Ectodermal cell (in vitro differentiated cells): ENCODE results near the gene WDR5.

Source experiments
- H3K27ac ChIP-seq: 2 replicates; pipeline ENCODE4 v1.7.0; 2013; ENCODE audit warnings: mild to moderate bottlenecking, low read depth, low read length; ENCODE audit not compliant: insufficient read depth, poor library complexity, severe bottlenecking
- H3K27me3 ChIP-seq: 2 replicates; pipeline ENCODE4 v1.7.0; 2013; ENCODE audit warnings: mild to moderate bottlenecking, low read length; ENCODE audit not compliant: insufficient read depth, control insufficient read depth, poor library complexity, severe bottlenecking
- H3K36me3 ChIP-seq: one replicate; pipeline ENCODE4 v1.7.0; 2013; ENCODE audit warnings: low read length; ENCODE audit not compliant: control insufficient read depth, insufficient read depth
- H3K4me1 ChIP-seq: one replicate; pipeline ENCODE4 v1.7.0; 2013; ENCODE audit warnings: low read length; ENCODE audit not compliant: control insufficient read depth, insufficient read depth
- H3K4me3 ChIP-seq: 2 replicates; pipeline ENCODE4 v1.7.0; 2013; ENCODE audit warnings: low read depth, low read length, control low read depth; ENCODE audit not compliant: insufficient read depth
- H3K9me3 ChIP-seq: 2 replicates; pipeline ENCODE4 v1.7.0; 2013; ENCODE audit warnings: mild to moderate bottlenecking, low read length, moderate library complexity; ENCODE audit not compliant: control insufficient read depth
- WGBS, 2 experiments: methylation state at CpG; one replicate each; pipeline ENCODE4 v1.1.7; 2013; ENCODE audit warnings: missing lambda C conversion rate in 2 of 2; 5-methylcytosine and 5-hydroxymethylcytosine counted together

WDR5 gene

GRCh38 chr9:134173127-134174072 is 37.5 kb downstream of the WDR5 start:
- no peaks in the 10 kb centered on the region for H3K27me3 ChIP-seq
- no peaks in the 10 kb centered on the region for H3K36me3 ChIP-seq
- no peak overlapping the region for H3K4me3 ChIP-seq
- H3K27ac ChIP-seq, result no peak overlapping the region
- no peaks in the 10 kb centered on the region for H3K9me3 ChIP-seq
- peaks cover 9% of the 10 kb centered on the region for H3K4me1 ChIP-seq
- 93 to 94% methylated on average over 46 of the region's 46 CpGs for WGBS, 2 experiments

- Histone ChIP-seq H3K4me1 (peaks cover 9% of the 10 kb centered on the region), H3K4me3 (no peak overlapping the region), H3K27ac (no peak overlapping the region), H3K36me3 (no peaks in the 10 kb centered on the region), H3K27me3 (no peaks in the 10 kb centered on the region), H3K9me3 (no peaks in the 10 kb centered on the region)
- 92 to 93% methylated on average over 9 of the region's 9 CpGs for WGBS, 2 experiments
Observed at GRCh38 chr9:134174073-134174449, 38.2 kb downstream of the WDR5 start.

DNA sequence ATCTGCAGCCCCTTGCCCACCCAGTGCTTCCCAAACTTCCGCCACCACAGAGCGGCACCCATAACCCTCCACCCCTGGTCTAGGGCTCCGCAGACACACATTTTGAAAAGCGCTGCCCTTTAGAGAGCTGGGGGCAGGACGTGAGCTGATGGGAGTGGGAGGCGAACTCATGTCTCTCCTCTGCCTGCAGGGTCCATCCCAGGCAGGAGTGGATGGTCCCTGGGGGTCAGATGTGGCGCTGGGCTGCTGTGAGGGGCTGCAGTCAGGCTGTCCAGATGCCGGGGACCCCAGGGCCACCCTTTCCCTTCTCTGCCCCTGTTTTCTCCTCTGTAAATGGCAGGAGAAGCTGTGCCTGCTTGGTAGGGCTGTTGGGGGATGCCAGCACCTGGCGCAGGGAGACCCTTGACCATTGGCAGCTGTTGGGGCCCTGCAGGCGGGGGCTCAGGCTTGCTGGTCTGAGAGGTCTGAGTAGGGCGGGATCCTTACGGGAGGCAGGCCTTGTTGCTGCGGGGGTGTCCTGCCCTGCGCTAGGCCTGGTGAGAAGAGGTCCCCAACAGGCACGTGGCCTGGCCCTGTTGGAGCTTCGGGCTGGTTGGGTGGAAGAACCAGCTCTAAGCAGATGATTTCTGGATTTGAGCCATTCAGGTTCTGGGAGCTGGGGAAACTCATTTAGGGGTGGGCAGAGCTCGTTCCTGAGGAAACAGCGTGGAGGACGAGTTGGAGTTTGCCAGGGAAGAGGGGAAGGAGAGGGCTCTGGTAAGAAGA is 38.8 kb downstream of the WDR5 start:
- Histone ChIP-seq H3K9me3 (no peaks in the 10 kb centered on the region), H3K4me1 (peaks cover 9% of the 10 kb centered on the region), H3K27me3 (no peaks in the 10 kb centered on the region), H3K4me3 (no peak overlapping the region), H3K27ac (no peak overlapping the region), H3K36me3 (no peaks in the 10 kb centered on the region)
- WGBS, 2 experiments, result 86 to 89% methylated on average over 19 of the region's 19 CpGs

DNA sequence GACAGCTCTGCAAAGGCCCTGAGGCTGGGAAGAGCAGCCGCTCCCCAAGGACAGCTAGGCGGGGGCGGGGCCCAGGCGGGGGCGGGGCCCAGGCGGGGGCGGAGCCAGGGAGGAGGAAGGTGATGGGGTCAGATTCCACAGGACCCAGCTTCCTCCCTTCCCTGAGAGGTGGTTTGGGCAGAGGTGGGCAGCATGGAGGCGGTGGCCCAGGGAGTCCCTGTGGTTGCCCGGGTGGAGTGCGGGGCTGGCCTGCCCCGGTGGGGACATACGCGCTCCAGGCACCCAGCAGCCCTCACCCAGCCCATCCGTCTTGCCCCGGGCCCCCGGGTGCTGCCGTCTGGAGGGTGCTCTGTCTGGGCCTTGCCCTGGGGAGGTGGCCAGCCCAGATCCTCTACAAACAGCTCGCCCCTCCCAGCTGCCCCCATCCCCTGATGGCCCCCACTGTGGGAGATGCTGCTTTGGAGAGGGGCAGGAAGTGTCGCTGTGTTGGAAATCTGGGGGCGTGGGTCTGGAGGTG is 39.5 kb downstream of the WDR5 start:
- Histone ChIP-seq H3K4me3 (no peak overlapping the region), H3K36me3 (no peaks in the 10 kb centered on the region), H3K4me1 (peaks cover 9% of the 10 kb centered on the region), H3K27ac (no peak overlapping the region), H3K27me3 (no peaks in the 10 kb centered on the region), H3K9me3 (no peaks in the 10 kb centered on the region)
- WGBS, 2 experiments, result 61 to 66% methylated on average over 20 of the region's 20 CpGs

- peaks cover 9% of the 10 kb centered on the region for H3K4me1 ChIP-seq
- H3K4me3 ChIP-seq, result no peak overlapping the region
- H3K27me3 ChIP-seq, result no peaks in the 10 kb centered on the region
- no peaks in the 10 kb centered on the region for H3K36me3 ChIP-seq
- no peak overlapping the region for H3K27ac ChIP-seq
- no peaks in the 10 kb centered on the region for H3K9me3 ChIP-seq
- WGBS, 2 experiments, result 82% methylated on average over 35 of the region's 35 CpGs
Observed at GRCh38 chr9:134175808-134176598, 40.1 kb downstream of the WDR5 start.

DNA sequence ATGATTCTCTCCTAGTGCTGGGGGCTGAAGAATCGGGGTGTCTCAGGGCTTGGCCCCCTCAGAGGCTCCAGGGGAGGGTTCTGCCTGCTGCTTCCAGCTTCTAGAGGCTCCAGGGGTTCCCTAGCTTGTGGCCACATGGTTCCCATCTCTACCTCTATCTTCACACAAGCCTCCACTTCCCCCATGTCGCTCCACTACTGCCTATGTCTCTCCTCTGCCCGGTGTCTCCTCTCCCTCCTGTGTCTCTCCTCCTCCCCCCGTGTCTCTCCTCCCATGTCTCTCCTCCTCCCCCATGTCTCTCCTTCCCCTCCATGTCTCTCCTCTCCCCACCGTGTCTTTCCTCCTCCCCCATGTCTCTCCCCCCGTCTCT is 40.7 kb downstream of the WDR5 start:
- no peak overlapping the region for H3K4me3 ChIP-seq
- no peak overlapping the region for H3K27ac ChIP-seq
- no peaks in the 10 kb centered on the region for H3K27me3 ChIP-seq
- no peaks in the 10 kb centered on the region for H3K9me3 ChIP-seq
- peaks cover 9% of the 10 kb centered on the region for H3K4me1 ChIP-seq
- H3K36me3 ChIP-seq, result no peaks in the 10 kb centered on the region
- 73 to 77% methylated on average over 5 to 6 of the region's 6 CpGs for WGBS, 2 experiments

DNA sequence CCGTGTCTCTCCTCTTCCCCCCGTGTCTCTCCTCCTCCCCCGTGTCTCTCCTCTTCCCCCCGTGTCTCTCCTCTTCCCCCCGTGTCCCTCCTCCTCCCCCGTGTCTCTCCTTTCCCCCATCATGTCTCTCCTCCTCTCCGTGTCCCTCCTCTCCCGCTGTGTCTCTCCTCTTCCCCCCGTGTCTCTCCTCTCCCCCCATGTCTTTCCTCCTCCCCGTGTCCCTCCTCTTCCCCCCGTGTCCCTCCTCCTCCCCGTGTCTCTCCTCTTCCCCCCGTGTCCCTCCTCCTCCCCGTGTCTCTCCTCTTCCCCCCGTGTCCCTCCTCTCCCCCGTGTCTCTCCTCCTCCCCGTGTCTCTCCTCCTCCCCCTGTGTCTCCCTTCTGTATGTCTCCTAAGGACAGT is 41.3 kb downstream of the WDR5 start:
- Histone ChIP-seq H3K27me3 (no peaks in the 10 kb centered on the region), H3K4me1 (peaks cover 9% of the 10 kb centered on the region), H3K4me3 (no peak overlapping the region), H3K27ac (no peak overlapping the region), H3K36me3 (no peaks in the 10 kb centered on the region), H3K9me3 (no peaks in the 10 kb centered on the region)
- WGBS, 2 experiments, result 68% methylated on average over 4 to 7 of the region's 17 CpGs

DNA sequence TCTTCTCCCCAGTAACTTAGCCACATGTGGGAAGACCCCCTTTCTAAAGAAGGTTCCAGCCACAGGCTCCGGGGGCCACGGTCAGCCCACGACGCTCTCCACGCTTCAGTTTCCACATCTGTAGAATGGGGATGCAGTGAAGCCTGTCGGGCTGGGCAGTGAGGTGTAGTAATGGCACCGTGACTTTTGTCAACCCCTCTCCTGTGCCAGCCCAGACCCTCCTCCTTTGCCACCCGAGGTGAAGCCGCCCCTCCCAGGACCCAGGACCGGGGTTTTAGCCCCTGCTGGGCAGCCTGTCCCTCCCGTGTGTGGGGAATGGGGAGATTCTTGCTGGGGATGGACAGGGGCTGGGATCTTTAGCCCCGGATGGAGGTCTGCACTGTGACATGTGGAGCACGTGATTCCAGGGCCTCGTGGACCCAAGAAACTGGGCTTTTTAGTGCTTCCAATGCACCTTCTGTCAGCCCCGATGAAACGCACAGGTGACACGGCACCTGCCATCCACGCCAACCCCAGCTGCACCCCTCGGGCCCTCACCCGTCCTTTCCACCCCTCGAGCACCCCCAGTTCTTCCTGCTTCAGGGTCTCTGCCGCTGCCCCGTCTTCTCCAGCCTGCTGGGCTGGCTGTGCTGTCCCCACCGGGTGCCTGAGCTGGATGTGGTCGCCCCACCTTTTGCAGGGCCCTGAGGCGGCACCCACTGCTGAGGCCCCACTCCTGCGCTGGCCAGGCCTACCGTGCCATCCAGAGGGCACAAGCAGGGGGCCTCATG is 41.9 kb downstream of the WDR5 start:
- no peaks in the 10 kb centered on the region for H3K9me3 ChIP-seq
- H3K27me3 ChIP-seq, result no peaks in the 10 kb centered on the region
- WGBS, 2 experiments, result 90 to 91% methylated on average over 28 of the region's 28 CpGs
- peaks cover 9% of the 10 kb centered on the region for H3K4me1 ChIP-seq
- no peaks in the 10 kb centered on the region for H3K36me3 ChIP-seq
- H3K4me3 ChIP-seq, result no peak overlapping the region
- H3K27ac ChIP-seq, result no peak overlapping the region

DNA sequence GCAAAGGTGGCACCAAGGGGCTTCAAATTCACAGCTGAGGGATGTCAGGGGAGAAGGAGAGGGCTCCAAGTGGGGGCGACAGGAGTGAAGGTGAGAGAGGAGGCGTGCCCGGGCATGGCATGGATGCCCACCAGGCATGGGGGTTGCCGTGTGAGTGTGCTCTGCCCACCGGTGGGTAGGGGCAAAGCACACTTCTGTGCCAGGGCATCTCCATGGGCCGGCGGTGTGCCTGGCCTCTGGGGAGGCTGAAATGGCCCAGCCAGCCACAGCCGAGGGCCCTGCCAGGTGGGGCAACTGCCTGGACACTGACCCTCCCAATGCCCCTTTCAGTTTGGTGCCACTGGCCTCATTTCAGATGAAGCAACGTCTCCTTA is 42.5 kb downstream of the WDR5 start:
- no peak overlapping the region for H3K27ac ChIP-seq
- H3K4me3 ChIP-seq, result no peak overlapping the region
- no peaks in the 10 kb centered on the region for H3K27me3 ChIP-seq
- peaks cover 9% of the 10 kb centered on the region for H3K4me1 ChIP-seq
- H3K36me3 ChIP-seq, result no peaks in the 10 kb centered on the region
- WGBS, 2 experiments, result 92% methylated on average over 9 of the region's 9 CpGs
- H3K9me3 ChIP-seq, result no peaks in the 10 kb centered on the region
